Cerebellar nuclear complex (tissue), 1 donor: ENCODE results near the gene LCN2.
"Not testable (repeated sequence)": the region's sequence is repeated elsewhere in the genome, so short reads cannot be mapped to it uniquely, and the experiment has no call there.

Experiments used
- DNase-seq, 2 experiments: peaks; one replicate each; lab custom pipeline; 2025; lab: John Stamatoyannopoulos, UW

The LCN2 gene

DNA sequence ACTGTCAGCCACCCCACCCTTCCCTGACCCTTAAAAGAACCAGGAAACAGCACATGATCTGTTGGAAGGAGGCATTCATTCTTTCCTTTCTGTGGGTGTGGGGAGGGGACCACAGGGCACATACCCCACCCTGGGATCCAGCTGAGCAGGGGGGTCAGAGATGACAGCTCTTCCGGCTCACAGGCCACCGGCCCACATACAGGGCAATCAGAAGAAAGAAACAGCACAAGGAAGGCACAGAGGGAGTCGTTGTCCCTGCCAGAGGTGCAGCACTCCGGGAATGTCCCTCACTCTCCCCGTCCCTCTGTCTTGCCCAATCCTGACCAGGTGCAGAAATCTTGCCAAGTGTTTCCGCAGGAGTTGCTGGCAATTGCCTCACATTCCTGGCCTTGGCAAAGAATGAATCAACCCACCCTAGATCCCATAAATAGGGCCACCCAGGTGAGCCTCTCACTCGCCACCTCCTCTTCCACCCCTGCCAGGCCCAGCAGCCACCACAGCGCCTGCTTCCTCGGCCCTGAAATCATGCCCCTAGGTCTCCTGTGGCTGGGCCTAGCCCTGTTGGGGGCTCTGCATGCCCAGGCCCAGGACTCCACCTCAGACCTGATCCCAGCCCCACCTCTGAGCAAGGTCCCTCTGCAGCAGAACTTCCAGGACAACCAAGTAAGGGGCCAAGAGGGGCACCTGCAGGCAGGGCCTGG is at the start of gene LCN2:
LCN2 (plus strand) TSS at position 453 of the 701 bp plus-strand sequence; CDS start at position 526, 73 bp downstream.
- no peak for DNase-seq

DNA sequence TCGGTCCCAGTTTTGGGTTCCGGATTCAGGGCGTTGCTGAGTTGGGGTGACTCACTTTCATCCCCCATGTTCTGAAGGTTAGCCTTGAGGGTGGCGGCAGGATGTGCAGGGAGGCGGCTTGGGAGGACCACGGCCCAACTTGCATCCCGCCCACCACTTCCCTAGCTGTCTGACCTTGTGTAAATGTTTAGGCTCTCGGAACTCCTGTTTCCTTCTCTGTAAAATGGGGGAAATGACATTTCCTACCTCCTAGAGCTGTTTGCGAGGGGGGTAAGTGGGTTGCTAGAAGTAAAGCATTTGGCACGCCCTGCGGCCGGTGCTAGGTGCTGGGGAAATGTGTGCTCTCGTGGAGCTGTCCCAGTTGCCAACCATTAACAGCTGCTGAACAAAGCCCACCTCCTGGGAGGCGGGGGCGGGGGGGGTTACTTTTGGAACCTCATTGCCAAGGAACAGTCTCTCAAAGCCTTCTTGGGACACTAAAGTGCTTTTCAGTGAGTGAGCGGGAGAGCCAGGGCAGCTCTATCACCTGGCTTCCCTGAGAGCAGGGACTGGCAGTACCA is 49.2 kb upstream of the LCN2 start:
- DNase-seq, result no peak

DNA sequence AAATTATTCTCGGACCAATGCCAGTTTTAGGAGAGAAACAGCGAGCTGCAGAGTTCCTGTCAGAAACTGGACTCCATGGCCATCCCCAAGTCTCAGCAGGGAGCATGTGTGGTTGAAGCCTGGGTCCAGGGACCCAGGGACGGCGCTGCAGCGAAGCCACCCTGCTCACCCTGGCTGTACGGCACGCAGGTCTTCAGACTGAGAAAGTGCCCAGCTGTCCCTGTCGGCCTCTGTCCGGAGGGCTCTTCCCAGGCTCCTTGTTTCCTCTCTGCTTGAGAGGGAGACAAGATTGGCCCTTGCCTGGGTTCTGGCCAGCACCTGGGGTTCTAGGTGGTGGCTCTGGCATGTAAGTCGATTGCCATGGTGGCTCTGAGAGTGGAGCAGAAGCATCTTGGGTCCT is 48.7 kb upstream of the LCN2 start:
- no peak for DNase-seq

DNA sequence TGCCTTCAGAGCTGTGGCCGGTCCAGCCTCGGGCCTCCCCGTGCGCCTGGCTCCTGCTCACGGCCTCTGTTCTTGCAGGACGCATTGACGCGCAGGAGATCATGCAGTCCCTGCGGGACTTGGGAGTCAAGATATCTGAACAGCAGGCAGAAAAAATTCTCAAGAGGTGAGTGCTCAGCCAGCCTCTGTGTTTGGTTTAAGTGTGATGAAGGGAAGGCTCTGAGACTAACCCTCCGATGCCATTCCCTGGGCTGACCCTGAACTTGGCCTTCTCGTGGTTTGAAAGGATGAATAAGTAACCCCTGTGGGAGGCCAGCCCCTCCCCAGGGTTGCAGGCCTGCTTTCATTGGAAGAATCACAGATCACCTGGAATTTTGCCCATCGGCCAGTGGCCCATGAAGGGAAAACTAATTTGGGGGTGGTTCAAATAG is 48.0 kb upstream of the LCN2 start:
- DNase-seq, result no peak

DNA sequence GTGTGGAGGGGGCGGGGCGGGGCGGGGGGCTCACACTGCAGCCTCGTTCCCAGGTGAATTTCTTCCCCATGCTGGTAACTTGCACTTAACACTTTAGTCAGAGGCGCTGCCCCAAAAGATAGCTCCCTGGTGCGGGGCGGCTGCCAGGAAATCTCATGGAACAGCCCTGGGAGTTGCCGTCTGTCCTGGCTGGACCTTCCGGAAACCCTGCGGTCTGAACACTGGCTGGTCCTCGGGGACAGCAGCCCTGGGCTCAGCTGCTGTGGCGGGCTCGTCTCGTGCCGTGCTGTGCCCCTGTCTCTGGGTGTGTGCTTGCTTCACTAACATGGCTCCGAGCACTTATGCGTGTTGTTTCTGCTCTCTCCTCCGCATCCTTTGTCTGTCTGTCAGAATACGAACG is 47.6 kb upstream of the LCN2 start:
- no peak for DNase-seq

DNA sequence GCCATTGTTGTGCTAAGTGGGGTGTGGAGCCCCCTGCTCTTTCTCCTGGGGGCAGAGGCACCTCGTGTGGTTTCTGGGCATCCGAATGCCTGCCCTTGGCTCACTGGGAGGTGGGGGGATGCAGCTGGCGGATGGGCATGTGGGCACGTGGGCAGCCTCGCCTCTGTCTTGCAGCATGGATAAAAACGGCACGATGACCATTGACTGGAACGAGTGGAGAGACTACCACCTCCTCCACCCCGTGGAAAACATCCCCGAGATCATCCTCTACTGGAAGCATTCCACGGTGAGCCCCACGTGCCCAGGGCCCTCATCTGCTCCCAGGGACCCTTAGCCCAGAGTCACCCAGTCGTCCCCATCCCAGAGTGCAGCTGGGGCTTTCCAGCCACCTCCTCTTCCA is 47.1 kb upstream of the LCN2 start:
- no peak for DNase-seq

DNA sequence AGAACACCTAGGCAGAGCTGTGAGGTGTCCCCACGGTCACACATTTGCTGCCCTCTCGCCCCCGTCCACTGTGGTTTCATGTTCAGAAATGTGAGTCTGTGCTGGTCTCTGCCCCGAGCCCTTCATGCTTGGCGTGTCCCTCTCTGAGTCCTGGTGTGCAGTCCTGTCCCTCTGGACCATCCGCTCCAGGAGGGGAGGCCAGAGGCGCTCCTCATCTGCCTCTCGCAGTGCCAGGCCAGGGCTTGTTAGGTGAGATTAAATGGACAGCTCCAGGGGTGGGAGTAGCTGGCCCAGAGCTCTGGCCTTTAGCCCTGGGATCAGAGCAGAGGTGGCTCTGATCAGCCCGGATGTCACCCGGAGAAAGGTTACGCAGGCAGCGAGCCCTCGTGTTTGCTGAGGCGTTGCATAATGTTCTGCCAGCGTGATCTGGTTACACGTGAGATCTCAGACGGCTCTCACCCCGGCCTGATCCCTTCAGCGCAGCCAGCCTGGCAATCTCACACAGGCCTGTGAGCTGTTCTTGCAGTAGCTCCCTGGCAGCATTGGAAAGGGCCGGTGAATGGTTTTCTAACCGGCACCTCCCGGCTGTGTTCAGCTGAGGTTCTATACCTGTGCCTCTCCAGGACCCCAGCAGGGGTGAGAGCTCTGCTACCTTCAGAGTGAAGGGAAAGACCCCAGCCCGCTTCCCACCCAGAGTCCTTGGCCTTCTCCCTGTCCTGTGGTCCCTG is 46.2 kb upstream of the LCN2 start:
- DNase-seq, result no peak

DNA sequence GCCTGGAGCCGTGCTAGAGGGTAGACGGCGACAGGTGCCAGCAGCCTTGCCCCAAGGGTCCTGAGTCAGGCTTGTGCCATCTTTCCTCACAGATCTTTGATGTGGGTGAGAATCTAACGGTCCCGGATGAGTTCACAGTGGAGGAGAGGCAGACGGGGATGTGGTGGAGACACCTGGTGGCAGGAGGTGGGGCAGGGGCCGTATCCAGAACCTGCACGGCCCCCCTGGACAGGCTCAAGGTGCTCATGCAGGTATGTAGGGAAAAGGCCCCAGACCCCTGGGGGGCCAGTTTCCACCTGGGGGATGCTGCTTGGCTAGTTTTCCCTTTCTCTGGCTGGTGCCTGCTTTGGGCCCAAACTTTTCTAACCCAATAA is 45.7 kb upstream of the LCN2 start:
- DNase-seq, result no peak

DNA sequence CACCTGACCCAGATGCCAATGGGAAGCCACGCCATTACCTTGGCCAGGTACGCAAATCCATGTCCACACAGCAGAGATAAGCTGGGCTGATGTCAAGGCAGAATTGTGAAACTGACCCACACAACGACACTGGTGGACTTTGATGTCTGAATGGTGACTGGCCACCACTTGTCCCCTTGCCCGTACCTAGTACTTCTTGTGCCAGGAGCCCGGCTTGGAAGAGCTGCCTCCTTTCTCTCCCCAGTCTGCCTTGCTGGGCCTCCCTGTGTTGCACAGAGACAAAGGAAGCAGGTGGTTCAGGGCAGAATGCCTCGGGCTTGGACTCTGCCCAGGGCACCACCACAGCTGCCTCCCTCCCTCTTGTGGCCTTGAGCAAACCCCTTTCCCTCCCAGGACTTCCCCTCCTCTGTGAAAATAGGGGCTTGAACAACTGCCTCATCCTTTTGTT is 45.1 kb upstream of the LCN2 start:
- no peak for DNase-seq

DNA sequence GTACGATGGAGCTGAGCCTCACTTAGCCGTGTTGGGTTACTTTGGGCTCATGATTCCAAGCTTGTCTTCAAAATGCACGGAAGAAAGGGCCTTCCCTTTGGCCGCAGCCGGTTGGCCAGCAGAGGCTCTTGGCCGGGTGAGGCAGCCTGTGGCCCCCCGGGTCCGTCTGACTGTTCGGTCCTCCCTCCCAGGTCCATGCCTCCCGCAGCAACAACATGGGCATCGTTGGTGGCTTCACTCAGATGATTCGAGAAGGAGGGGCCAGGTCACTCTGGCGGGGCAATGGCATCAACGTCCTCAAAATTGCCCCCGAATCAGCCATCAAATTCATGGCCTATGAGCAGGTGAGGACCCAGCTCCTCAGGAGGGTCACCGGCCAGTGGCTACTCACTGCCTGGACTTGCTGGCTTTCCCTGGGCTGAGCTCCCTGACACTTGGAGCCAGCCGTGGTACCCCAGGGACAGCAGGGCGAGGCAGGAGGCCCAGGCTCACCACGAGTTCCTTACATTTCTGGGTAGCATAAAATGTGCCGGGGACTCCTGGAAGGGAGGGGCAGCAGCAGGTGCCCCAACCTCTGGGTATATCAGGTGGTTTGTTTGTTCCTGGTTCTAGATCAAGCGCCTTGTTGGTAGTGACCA is 43.6 kb upstream of the LCN2 start:
- no peak for DNase-seq

DNA sequence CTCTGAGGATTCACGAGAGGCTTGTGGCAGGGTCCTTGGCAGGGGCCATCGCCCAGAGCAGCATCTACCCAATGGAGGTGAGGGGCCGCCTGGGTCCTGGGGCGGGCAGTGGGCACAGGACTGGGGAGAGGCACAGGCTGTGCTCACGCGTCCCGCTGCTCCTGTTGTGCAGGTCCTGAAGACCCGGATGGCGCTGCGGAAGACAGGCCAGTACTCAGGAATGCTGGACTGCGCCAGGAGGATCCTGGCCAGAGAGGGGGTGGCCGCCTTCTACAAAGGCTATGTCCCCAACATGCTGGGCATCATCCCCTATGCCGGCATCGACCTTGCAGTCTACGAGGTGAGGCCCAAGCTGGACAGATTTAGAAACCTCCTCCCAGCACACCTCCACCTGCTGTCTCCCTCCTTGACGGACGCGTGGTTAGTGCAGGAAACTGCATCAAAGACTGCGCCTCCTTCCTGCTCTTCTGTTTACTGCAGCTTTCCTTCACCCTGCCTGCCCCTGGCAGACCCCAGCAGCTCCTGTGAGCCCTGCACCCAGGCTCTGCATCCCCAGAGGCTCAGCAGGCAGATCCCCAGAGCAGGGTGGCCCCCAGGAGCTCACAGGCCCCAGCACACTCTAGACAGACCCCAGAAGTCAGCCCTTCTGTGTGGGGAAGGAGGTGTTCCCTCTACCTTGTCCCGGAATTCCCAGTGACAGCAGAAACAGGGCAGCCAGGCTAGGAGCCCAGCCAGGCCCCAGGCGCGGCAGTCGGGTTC is 42.9 kb upstream of the LCN2 start:
- DNase-seq, result no peak

DNA sequence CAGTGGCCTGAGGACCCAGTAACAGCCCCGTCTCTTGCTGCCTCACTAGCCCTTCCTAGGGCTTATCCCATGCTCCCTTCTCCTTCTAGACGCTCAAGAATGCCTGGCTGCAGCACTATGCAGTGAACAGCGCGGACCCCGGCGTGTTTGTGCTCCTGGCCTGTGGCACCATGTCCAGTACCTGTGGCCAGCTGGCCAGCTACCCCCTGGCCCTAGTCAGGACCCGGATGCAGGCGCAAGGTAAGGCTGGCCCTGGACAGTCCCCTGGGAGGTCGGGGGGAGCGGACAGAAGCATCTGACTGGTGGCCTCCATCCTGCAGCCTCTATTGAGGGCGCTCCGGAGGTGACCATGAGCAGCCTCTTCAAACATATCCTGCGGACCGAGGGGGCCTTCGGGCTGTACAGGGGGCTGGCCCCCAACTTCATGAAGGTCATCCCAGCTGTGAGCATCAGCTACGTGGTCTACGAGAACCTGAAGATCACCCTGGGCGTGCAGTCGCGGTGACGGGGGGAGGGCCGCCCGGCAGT is 42.2 kb upstream of the LCN2 start:
- DNase-seq, result no peak

DNA sequence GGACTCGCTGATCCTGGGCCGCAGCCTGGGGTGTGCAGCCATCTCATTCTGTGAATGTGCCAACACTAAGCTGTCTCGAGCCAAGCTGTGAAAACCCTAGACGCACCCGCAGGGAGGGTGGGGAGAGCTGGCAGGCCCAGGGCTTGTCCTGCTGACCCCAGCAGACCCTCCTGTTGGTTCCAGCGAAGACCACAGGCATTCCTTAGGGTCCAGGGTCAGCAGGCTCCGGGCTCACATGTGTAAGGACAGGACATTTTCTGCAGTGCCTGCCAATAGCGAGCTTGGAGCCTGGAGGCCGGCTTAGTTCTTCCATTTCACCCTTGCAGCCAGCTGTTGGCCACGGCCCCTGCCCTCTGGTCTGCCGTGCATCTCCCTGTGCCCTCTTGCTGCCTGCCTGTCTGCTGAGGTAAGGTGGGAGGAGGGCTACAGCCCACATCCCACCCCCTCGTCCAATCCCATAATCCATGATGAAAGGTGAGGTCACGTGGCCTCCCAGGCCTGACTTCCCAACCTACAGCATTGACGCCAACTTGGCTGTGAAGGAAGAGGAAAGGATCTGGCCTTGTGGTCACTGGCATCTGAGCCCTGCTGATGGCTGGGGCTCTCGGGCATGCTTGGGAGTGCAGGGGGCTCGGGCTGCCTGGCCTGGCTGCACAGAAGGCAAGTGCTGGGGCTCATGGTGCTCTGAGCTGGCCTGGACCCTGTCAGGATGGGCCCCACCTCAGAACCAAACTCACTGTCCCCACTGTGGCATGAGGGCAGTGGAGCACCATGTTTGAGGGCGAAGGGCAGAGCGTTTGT is 41.6 kb upstream of the LCN2 start:
- DNase-seq, result no peak

DNA sequence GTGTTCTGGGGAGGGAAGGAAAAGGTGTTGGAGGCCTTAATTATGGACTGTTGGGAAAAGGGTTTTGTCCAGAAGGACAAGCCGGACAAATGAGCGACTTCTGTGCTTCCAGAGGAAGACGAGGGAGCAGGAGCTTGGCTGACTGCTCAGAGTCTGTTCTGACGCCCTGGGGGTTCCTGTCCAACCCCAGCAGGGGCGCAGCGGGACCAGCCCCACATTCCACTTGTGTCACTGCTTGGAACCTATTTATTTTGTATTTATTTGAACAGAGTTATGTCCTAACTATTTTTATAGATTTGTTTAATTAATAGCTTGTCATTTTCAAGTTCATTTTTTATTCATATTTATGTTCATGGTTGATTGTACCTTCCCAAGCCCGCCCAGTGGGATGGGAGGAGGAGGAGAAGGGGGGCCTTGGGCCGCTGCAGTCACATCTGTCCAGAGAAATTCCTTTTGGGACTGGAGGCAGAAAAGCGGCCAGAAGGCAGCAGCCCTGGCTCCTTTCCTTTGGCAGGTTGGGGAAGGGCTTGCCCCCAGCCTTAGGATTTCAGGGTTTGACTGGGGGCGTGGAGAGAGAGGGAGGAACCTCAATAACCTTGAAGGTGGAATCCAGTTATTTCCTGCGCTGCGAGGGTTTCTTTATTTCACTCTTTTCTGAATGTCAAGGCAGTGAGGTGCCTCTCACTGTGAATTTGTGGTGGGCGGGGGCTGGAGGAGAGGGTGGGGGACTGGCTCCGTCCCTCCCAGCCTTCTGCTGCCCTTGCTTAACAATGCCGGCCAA is 40.8 kb upstream of the LCN2 start:
- no peak for DNase-seq

DNA sequence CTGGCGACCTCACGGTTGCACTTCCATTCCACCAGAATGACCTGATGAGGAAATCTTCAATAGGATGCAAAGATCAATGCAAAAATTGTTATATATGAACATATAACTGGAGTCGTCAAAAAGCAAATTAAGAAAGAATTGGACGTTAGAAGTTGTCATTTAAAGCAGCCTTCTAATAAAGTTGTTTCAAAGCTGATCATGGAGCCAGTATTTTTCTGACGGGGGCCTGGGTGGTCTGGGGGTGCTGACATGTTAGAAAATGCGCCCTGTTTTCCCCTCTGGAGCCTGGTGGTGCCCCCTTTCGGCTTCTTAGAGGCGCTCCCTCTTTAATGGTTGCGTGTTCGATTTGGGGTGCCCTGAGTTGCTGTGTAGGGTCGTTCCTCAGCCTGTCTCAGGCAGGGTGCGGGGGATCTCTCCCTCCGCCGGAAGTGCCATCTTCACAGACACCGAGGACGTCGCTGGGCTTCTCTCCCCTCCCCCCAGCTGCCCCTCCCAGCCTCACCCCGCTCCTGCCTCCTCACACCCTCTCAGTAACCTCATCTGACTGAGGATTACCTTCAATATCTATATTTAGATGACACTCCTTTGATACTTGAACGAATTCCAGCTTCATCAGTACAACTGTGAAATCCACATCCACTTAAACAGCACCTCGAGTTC is 40.1 kb upstream of the LCN2 start:
- DNase-seq, result no peak

DNA sequence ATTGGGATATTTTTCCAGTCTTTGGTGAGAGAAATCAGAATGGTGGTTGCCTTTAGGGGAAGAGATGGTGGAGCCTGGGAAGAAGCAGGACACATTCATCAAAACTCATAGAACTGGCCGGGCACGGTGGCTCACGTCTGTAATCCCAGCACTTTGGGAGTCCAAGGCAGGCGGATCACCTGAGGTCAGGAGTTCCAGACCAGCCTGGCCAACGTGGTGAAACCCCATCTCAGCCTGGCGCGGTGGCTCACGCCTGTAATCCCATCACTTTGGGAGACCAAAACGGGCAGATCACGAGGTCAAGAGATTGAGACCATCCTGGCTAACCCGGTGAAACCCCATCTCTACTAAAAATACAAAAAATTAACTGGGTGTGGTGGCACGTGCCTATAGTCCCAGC is 37.5 kb upstream of the LCN2 start:
- DNase-seq, result not testable (repeated sequence)

DNA sequence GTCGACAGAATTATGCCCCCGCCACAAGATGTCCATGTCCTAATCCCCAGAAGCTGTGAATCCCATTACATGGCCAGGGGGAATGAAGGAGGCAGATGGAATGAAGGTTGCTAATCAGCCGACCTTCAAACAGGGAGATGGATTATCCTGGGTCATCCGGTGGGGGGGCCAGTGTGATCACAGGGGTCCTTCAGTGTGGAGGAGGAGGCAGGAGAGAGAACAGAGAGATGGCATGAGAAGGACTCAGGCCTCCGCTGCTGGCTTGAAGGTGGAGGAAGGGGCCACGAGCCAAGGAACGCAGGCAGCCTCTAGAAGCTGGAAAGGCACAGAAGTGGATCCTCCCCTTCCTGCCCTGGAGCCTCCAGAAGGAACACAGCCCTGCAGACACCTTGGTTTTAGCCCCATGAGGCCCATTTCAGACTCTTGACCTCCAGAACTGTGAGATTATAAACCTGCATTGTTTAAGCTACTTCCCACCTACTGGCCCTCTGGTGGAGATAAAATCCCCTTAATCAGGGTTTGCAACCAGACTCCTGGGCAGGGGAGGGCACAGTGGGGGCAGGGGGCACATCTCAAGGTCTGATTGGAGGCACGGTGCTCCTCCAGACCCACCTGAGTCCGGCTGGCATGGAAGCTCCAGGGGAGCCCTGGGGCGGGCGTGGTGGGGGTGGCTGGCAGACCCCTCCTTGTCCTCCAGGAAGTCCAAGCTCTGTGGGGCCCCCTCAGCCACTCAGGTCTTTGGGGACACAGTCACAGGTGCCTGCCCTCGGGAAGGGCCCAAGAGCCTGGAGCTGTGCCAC is 35.5 kb upstream of the LCN2 start:
- no peak for DNase-seq

DNA sequence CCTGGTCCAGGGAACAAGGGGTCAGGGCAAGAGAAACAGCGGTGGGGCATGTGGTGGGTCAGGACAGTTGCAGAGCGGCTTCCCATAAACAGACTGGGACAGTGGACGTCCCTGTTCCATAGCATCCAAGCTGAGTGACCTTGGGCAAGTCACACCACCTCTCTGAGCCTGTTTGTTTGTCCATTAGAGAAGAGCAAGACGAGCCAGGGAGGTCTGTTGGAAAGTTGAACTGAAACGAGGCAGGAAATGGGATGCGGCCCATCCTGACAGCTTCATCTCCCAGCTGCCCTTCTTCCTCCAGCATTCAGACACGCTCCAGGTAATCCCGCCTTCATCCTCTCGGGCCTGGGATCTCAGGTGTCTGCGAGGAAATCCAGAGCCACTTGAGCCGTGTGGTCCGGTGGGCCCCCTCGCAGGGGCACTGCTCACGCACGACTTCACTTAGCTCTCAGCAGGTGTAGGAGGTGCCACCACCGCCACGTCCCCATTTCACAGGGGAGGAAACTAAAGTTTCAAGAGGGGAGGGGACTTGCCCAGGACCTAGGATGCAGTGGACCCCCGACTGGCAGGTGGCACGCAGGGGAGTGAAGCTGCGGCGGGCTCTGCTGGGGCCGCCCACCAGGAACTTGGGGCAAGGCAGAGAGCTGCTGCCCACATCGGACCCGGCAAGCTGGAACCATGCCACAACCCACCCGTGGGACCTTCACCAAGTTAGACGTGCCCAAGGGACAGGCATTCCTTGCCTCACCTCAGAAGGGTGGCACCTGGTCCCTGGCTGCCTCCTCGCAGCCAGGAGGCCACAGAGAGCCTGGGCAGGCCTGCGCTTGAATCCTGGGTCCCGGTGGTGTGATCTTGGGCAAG is 34.7 kb upstream of the LCN2 start:
- DNase-seq, result no peak
